ENCODE data around the gene KCNK10. TPM values are rescaled to one million over a fixed set of nuclear protein-coding genes. Genes with fewer than 3 reads are reported as not detected.

KCNK10 gene
- total and polyA plus RNA-seq, 10 of the 15 experiments (the other 5 are each of a cell fraction or from before 2014, with no cell fraction given): 0.01 to 0.06 (median 0.02) TPM; not detected in 7

DNA sequence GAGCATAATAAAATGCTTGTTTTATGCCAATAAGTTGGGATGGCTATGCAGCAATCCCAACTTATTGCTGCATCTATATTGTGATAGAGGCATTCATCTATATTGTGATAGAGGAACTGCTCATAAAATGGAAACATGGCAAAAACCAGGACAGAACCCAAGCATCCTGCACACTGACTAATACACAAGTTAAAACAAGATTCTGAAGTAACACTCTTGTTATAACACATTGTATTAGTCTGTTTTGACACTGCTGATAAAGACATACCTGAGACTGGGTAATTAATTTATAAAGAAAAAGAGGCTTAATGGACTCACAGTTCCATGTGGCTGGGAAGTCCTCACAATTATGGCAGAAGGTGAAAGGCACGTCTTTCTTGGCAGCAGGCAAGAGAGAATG is 36.8 kb downstream of the KCNK10 start:
- no peaks in the 10 kb centered on the region for H3K79me2 ChIP-seq (ENCODE audit: control insufficient read depth, insufficient read depth, low read length)
- no peak overlapping the region for H3K4me3 ChIP-seq
- no peaks in the 10 kb centered on the region for H3K4me1 ChIP-seq (ENCODE audit: control insufficient read depth, insufficient read depth, low read length)
- no peak for TF ChIP-seq NBN (IDR thresholded peaks at IDR 0.05)
- no peak for TF ChIP-seq STAT1 (conservative IDR thresholded peaks at IDR 0.05)
- no peak for TF ChIP-seq RFX5 (IDR thresholded peaks at IDR 0.05; ENCODE audit: low read depth, low read length)
- TF ChIP-seq SRF (IDR thresholded peaks at IDR 0.05; ENCODE audit: low read depth in 2 of 2, low read length in 2 of 2): no peak
- TF ChIP-seq CREM (IDR thresholded peaks at IDR 0.05; ENCODE audit: low read depth): no peak
- no peak for TF ChIP-seq PAX5 (IDR thresholded peaks at IDR 0.05; ENCODE audit: borderline replicate concordance, low read depth, low read length)
- no peak for TF ChIP-seq ZBED1 (IDR thresholded peaks at IDR 0.05; ENCODE audit: borderline replicate concordance)
- no peak for TF ChIP-seq MYC (IDR thresholded peaks at IDR 0.05; ENCODE audit: insufficient read depth, insufficient read length, insufficient replicate concordance, low read length, severe bottlenecking)
- TF ChIP-seq YY1 (IDR thresholded peaks at IDR 0.05; ENCODE audit: low read depth, low read length): no peak
- no peaks in the 10 kb centered on the region for H3K27me3 ChIP-seq (replicated peaks in 1 of 2; ENCODE audit: control insufficient read depth in 2 of 2, insufficient read depth in 2 of 2, low read length in 1 of 2)
- no peak for FAIRE-seq
- no peaks in the 10 kb centered on the region for H4K20me1 ChIP-seq (ENCODE audit: control insufficient read depth, insufficient read depth)
- in situ Hi-C loops (cut with MboI) (no loop called here), intact Hi-C loops (cut with micrococcal nuclease; ENCODE audit: unreplicated experiment) (no loop called here)
- SMC1A ChIA-PET (ENCODE audit: uncharacterized antibody, unreplicated experiment): no interaction called here
- WGBS (ENCODE audit: insufficient coverage, insufficient replicate concordance, low lambda C conversion rate, missing lambda C conversion rate): 0% methylated on average over 1 of the region's 1 CpG
- no peaks in the 10 kb centered on the region for H3K9me3 ChIP-seq (replicated peaks; ENCODE audit: control insufficient read depth, insufficient read depth, low read length)
- POLR2A ChIA-PET: no interaction called here
- BruUV-seq (replicated peaks): no TSS peak
- no peaks in the 10 kb centered on the region for H3K36me3 ChIP-seq (ENCODE audit: control insufficient read depth in 2 of 2, insufficient read depth in 2 of 2, low read length in 1 of 2)
- RAD21 ChIA-PET (ENCODE audit: unreplicated experiment): no interaction called here
- CTCF ChIA-PET: no interaction called here
- no peak overlapping the region for H3K27ac ChIP-seq (ENCODE audit: control insufficient read depth, insufficient read depth)
- no peak for ATAC-seq
- H3K9ac ChIP-seq (ENCODE audit: control insufficient read depth, insufficient read depth, low read length): no peak overlapping the region
- no peak overlapping the region for H3K4me2 ChIP-seq (ENCODE audit: control insufficient read depth, insufficient read depth)
- H2AFZ ChIP-seq (ENCODE audit: control insufficient read depth, low read depth, low read length): no peak overlapping the region
- no peak for DNase-seq (ENCODE audit: low read depth, low spot score)

GRCh38 chr14:88281447-88281846 is 41.6 kb downstream of the KCNK10 start:
- Histone ChIP-seq H3K36me3 (ENCODE audit: control insufficient read depth in 2 of 2, insufficient read depth in 2 of 2, low read length in 1 of 2) (no peaks in the 10 kb centered on the region), H3K9me3 (replicated peaks; ENCODE audit: control insufficient read depth, insufficient read depth, low read length) (no peaks in the 10 kb centered on the region), H3K4me2 (ENCODE audit: control insufficient read depth, insufficient read depth) (no peak overlapping the region), H3K79me2 (ENCODE audit: control insufficient read depth, insufficient read depth, low read length) (no peaks in the 10 kb centered on the region), H3K9ac (ENCODE audit: control insufficient read depth, insufficient read depth, low read length) (no peak overlapping the region), H3K27ac (ENCODE audit: control insufficient read depth, insufficient read depth) (no peak overlapping the region), H3K4me1 (ENCODE audit: control insufficient read depth, insufficient read depth, low read length) (no peaks in the 10 kb centered on the region), H4K20me1 (ENCODE audit: control insufficient read depth, insufficient read depth) (no peaks in the 10 kb centered on the region), H2AFZ (ENCODE audit: control insufficient read depth, low read depth, low read length) (no peak overlapping the region), H3K4me3 (no peak overlapping the region), H3K27me3 (replicated peaks in 1 of 2; ENCODE audit: control insufficient read depth in 2 of 2, insufficient read depth in 2 of 2, low read length in 1 of 2) (no peaks in the 10 kb centered on the region)
- FAIRE-seq: no peak
- no peak for ATAC-seq
- ChIA-PET CTCF (no interaction called here), RAD21 (ENCODE audit: unreplicated experiment) (no interaction called here), POLR2A (no interaction called here), SMC1A (ENCODE audit: uncharacterized antibody, unreplicated experiment) (no interaction called here)
- in situ Hi-C loops (cut with MboI) (no loop called here), intact Hi-C loops (cut with micrococcal nuclease; ENCODE audit: unreplicated experiment) (no loop called here)
- DNase-seq (ENCODE audit: low read depth, low spot score): no peak
- BruUV-seq (replicated peaks): no TSS peak
- 15% methylated on average over 3 of the region's 3 CpGs for WGBS (ENCODE audit: insufficient coverage, insufficient replicate concordance, low lambda C conversion rate, missing lambda C conversion rate)
- no peak for TF ChIP-seq EZH2 (IDR thresholded peaks at IDR 0.05; ENCODE audit: borderline replicate concordance, control insufficient read depth, low read depth, low read length)
- TF ChIP-seq KDM1A (IDR thresholded peaks at IDR 0.05; ENCODE audit: borderline replicate concordance): no peak
- no peak for TF ChIP-seq GATAD2B (conservative IDR thresholded peaks at IDR 0.05; ENCODE audit: low read depth)
- no peak for TF ChIP-seq STAT3 (IDR thresholded peaks at IDR 0.05; ENCODE audit: low read depth, low read length)
- no peak for TF ChIP-seq MEF2B (IDR thresholded peaks at IDR 0.05; ENCODE audit: partially characterized antibody, poor library complexity, severe bottlenecking)
- TF ChIP-seq MTA3 (IDR thresholded peaks at IDR 0.05; ENCODE audit: borderline replicate concordance, low read length): no peak
- TF ChIP-seq NFIC (IDR thresholded peaks at IDR 0.05; ENCODE audit: low read depth, low read length): no peak
- TF ChIP-seq ZSCAN29 (IDR thresholded peaks at IDR 0.05): no peak
- TF ChIP-seq BHLHE40 (IDR thresholded peaks at IDR 0.05; ENCODE audit: borderline replicate concordance in 1 of 2, low read depth in 2 of 2, low read length in 1 of 2): no peak
- no peak for TF ChIP-seq RB1 (IDR thresholded peaks at IDR 0.05; ENCODE audit: borderline replicate concordance)
- TF ChIP-seq ETV6 (conservative IDR thresholded peaks at IDR 0.05 in 1 of 2, IDR thresholded peaks at IDR 0.05 in 1 of 2; ENCODE audit: borderline replicate concordance in 1 of 2, low read depth in 1 of 2): no peak
- TF ChIP-seq ASH2L (IDR thresholded peaks at IDR 0.05; ENCODE audit: borderline replicate concordance, low read depth): no peak
